COR-L47 (cell line): ENCODE measurements around the gene CSPG4.
"Not testable (repeated sequence)": the region's sequence is repeated elsewhere in the genome, so short reads cannot be mapped to it uniquely, and the experiment has no call there.

Experiments
- DNase-seq: peaks from one replicate; lab custom pipeline; 2025; lab: John Stamatoyannopoulos, UW

Gene CSPG4, protein sequence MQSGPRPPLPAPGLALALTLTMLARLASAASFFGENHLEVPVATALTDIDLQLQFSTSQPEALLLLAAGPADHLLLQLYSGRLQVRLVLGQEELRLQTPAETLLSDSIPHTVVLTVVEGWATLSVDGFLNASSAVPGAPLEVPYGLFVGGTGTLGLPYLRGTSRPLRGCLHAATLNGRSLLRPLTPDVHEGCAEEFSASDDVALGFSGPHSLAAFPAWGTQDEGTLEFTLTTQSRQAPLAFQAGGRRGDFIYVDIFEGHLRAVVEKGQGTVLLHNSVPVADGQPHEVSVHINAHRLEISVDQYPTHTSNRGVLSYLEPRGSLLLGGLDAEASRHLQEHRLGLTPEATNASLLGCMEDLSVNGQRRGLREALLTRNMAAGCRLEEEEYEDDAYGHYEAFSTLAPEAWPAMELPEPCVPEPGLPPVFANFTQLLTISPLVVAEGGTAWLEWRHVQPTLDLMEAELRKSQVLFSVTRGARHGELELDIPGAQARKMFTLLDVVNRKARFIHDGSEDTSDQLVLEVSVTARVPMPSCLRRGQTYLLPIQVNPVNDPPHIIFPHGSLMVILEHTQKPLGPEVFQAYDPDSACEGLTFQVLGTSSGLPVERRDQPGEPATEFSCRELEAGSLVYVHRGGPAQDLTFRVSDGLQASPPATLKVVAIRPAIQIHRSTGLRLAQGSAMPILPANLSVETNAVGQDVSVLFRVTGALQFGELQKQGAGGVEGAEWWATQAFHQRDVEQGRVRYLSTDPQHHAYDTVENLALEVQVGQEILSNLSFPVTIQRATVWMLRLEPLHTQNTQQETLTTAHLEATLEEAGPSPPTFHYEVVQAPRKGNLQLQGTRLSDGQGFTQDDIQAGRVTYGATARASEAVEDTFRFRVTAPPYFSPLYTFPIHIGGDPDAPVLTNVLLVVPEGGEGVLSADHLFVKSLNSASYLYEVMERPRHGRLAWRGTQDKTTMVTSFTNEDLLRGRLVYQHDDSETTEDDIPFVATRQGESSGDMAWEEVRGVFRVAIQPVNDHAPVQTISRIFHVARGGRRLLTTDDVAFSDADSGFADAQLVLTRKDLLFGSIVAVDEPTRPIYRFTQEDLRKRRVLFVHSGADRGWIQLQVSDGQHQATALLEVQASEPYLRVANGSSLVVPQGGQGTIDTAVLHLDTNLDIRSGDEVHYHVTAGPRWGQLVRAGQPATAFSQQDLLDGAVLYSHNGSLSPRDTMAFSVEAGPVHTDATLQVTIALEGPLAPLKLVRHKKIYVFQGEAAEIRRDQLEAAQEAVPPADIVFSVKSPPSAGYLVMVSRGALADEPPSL (N-terminal part only)

DNA sequence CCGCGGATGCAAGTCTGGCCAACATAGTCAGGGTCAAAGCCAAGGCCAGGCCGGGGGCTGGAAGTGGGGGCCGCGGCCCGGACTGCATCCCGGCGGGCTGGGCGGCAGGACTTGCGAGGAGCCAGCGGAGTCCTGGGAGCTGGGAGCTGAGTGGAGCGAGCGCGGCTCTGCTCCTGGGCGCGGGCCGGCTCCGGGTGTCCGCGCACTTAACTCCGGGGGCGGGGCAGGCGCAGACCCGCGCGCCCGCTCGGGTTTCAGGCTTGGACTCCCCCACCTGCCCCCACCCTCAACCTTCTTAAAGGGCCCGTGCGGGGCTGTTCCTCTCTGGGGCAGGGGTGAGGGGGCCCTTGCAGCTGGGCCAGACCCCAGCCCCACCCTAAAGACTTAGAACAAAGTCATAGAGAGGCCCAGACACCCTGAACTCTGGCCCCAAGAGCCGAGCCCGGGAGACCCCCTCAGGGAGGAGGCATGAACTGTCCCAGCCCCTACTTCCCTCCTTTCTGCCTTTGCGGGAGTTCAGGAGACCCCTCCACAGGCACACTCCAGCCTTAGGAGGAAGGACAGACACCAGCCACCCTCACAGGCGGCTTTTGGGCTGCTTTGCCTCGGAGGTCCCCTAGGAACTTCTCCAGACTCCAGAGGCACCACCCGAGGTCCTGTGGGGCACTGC is at the start of gene CSPG4:
CSPG4 (minus strand) TSS at position 181 of the 670 bp plus-strand sequence; CDS start at position 88, 93 bp downstream.
- no peak for DNase-seq

GRCh38 chr15:75762357-75762718 is 49.7 kb upstream of the CSPG4 start:
- DNase-seq: not testable (repeated sequence)

DNA sequence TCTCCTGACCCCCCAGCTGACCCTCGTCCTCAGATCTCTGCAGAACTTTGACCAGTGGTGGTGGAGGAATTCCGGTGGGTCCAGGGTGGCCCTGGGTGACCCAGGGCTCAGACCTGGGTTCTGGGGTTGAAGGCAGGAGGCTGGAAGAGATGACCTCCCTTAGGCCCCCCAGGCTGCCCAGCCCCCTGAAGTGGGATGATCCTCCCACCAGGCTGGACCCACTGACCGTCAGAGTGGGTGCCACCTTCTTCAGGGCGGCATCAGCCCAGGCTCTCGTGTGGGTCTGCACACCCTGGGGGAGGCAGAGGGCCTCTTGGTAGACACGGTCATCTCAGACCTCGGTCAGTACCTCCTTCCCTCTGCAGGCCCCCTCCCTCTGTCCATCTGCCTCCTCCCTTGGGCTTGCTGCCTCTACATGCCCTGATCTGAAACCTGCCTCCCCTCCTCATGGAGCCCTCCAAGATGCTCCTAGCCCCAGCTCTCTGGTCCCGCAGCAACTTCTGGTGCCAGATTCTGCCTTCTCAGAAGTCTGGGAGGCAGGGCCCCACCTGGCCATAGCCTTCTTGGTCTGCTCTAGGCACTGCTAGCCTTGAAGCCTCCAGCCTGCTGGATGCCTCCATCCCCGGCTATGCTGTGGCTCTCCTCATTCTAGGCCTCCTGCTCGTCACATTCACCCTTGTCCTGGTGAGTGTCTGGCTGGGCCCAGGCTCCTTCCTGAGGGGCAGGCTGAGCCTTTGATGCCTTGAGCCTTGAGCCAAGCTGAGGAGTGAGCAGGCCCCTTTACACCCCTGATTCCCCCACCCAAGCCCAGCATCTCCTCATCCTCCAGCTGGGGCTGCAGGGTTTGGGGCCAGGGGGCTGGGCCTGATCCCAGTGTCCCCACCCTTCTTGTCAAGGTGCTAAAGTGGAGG is 49.1 kb upstream of the CSPG4 start:
- no peak for DNase-seq

GRCh38 chr15:75760704-75761435 is 48.2 kb upstream of the CSPG4 start:
- DNase-seq: no peak

GRCh38 chr15:75760131-75760520 is 47.5 kb upstream of the CSPG4 start:
- DNase-seq: not testable (repeated sequence)

- DNase-seq: no peak
Observed at GRCh38 chr15:75759416-75760130, 46.9 kb upstream of the CSPG4 start.

DNA sequence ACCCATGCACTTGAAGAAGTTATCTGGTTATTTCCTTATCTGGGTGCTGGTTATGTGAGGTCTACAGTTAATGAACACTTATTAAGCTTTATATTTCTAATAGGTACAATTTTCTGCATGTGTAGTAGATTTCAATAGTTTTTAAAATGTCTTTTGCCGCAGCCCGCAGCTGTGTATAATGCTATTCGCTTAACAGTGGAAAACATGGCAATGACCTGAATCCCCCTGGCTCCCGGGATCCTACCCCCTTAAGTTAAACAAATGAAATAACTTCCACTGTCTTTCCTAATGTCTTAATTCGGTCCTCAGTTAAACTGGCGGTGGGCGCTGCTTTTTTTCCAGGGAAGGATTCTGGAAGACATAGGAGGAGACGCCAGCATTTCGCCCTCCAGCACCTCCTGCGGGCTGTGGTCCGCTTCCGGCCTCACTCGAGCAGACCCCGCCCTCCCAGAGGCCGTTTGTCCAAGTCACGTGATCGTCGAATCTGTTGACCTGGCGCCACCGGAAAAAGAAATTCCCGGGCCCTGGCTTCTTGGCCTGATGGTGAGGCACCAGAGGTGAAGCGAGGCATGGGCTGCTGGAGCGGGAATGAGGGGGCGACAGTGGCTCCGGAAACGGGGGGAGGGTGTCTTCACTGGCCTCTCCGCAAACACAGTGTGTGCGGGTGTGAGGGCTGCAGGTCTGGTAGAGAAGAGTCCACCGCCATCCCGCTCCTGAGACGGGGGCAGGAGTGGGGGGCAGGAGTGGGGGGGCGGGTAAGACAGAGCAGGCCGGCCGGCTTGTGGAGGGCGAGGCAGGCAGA is 45.6 kb upstream of the CSPG4 start:
- DNase-seq: peak; percentile 92

GRCh38 chr15:75754871-75755270 is 42.2 kb upstream of the CSPG4 start:
- DNase-seq: not testable (repeated sequence)

GRCh38 chr15:75753145-75753544 is 40.5 kb upstream of the CSPG4 start:
- no peak for DNase-seq

- no peak for DNase-seq
Observed at GRCh38 chr15:75751891-75752290, 39.2 kb upstream of the CSPG4 start.

- DNase-seq: no peak
Observed at GRCh38 chr15:75751116-75751875, 38.6 kb upstream of the CSPG4 start.

DNA sequence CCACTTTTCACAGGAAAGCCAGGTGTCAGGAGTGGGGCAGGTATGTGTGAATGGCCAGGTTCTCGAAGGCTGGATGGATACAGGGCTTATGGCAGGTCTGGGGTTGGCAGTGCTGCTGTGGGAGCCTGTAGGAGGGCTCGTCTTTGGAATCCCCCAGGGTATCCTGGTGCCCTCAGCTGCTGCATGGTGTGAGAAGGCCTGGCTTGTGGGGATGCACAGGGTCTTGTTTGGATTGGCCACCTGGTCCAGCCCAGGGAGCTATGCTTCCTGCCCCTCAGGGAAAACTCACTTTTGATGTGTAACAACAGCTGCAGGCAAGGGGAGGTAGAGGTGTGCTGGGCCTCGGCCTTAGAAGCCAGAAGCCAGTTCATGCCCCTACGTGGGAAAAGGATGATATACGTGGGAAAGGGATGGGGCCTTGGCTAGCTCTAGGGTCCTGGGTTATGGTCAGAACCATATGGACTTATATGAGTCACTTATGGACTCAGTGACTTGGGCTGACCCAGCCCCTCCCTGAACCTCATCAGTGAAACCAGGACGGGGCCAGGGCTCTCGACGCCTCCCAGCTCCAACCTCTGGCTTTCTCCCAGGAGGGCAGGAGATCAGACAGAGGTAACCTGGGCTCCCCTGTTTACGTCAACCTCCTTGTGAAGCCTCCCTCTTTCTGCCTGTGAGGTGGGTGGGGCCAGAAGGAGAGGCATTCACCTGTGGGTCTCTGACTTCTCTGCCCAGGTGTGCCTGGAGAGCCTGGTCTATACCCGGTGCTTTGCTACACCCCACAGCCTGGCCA is 37.8 kb upstream of the CSPG4 start:
- no peak for DNase-seq

GRCh38 chr15:75749820-75750219 is 37.2 kb upstream of the CSPG4 start:
- DNase-seq: no peak

DNA sequence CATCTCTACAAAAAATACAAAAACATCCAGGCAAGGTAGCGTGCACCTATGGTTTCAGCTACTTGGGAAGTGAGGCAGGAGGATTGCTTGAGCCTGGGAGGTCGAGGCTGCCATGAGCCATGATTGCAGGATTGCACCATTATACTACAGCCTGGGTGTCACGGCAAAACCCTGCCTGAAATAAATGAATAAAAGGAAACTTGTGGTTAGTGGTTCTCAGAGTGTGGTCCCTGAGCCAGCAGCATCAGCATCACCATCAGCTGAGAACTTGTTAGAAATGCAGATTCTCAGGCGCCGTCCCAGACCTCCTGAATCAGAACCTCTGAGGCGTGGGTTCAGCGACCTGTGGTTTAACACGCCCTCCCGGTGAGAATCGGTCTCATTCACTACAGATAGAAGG is 36.2 kb upstream of the CSPG4 start:
- not testable (repeated sequence) for DNase-seq

DNA sequence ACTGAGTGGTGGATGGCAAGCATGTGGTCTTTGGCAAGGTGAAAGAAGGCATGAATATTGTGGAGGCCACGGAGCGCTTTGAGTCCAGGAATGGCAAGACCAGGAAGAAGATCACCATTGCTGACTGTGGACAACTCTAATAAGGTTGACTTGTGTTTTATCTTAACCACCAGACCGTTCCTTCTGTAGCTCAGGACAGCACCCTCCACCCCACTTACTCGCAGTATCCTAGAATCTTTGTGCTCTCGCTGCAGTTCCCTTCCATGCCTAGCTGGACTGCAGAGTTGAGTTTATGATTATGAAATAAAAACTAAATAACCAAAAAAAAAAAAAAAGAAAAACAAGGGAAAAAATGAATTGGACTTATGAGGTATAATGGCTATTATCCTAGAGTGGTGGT is 34.5 kb upstream of the CSPG4 start:
- not testable (repeated sequence) for DNase-seq

DNA sequence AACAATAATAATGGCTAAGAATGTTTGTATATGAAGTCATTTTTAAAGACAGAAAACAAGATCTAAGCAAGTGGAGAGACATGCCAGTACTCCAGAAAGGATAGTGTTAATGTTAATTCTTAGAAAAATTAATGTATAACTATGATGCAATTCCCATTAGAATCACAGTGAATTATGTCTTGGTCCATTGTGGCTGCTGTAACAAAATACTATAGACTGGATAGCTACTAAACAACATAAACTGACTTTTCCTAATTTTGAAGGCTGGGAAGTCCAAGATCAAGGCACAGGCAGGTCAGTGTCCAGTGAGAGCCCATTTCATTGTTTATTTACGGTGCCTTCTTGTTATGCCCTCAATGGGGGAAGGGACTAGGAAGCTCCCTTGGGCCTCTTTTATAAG is 32.7 kb upstream of the CSPG4 start:
- DNase-seq: no peak

DNA sequence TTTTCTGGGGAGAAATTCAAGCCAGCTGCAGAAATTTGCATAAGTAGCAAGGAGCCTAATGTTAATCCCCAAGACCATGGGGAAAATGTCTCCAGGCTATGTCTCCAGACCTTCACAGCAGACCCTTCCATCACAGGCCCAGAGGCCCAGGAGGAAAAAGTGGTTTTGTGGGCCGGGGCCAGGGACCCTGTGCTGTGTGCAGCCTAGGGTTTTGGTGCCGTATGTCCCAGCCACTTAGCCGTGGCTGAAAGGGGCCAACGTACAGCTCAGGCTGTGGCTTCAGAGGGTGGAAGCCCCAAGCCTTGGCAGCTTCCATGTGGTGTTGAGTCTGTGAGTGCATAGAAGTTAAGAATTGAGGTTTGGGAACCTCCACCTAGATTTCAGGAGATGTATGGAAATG is 29.7 kb upstream of the CSPG4 start:
- DNase-seq: not testable (repeated sequence)
